Myocyte (in vitro differentiated cells): ENCODE measurements around the gene ZFP1. TPM values are rescaled to one million over a fixed set of nuclear protein-coding genes. Genes with fewer than 3 reads are reported as not detected.

Source experiments
- DNase-seq: peaks from one replicate; pipeline ENCODE4 v3.0.0-alpha.2; 2012; ENCODE audit warnings: low read depth
- polyA plus RNA-seq: library from polyadenylated mRNA; unstranded; fragments of >200 nt; gene quantifications from one replicate; pipeline ENCODE4 v1.2.1, GENCODE V29; 2012; ENCODE audit warnings: missing spikeins
- total RNA-seq: library from RNA; depleted of rRNA; stranded (reverse); fragments of >200 nt; gene quantifications from 2 replicates; pipeline ENCODE4 v1.2.3, GENCODE V29; 2014

Gene ZFP1
- 11.1 and 12.0 TPM in 2 replicates for total RNA-seq
- polyA plus RNA-seq, result 6.3 TPM

DNA sequence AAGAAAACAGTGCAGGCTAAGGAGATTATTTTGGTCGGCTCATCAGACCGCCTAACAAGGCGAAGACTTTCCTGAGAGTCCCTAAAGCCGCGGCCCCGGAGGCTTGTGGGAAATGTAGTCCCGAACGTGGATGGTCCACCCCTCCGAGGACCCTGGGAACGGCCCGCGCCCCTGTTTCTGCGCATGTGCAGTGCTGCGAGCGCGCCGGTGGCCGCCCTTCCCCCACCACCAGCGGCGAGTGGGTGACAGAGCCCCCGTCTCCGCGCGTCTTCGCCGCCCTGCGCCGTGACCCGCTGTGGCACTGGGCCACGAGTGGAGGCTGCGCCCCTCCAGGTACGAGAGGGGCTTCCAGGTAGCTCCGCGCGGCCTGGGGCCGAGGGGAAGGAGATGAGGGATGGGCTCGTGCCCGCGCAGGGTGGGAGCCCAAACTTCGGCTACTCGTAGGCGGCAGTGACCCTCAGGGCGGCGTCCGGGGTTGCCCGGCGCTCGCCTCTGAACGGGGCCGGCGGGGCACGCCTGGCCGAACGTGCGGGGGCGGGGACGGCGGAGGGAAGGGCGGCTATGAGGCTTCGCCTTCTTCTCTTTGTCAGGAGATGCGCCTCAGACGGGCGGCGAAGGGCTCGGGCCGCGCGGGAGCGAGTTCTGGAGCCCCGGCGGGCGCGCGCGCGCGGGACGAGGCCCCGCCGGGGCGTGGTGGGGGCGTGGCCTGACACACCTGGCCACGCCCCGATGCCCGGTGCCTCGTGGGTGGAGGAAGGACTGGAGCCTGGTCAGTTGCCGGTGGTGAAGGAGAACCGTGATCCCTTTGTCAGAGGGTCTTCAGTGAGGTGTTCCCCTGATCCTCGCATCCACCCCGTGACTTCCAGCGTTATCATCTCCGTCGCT, at the start of gene ZFP1:
TSS of gene ZFP1 (plus strand) at position 214 of the 885 bp plus-strand sequence. CDS start 4,428 bp downstream, outside the sequence.
- peak; percentile 96 for DNase-seq

DNA sequence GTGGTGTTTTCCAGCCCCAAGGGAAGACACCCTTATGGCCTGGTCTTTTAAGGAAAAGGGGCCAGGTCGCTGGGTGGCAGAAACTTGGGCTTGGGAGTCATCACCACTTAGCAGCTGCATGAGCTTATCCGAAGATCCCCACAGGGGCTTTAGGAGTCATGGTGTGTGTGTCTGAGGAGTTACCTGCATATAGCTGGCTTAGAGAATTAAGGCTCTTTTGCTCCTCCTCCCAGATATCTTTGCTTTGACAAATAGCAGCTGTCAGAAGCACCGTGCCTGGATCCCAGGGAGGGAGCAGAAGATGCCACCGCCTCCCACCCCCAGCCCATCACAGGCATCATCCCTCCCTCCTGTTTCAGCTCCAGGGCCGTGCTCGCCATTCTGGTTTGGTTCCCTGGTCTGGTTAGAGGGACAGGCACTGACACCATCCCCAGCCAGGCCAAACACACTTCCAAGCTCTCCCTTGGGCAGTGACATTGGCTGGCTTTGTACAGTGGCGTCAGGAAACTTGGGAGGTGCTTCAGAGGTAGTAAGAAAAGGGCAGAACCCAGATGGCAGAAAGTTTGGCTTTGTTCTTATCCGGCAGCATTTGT, 49.2 kb upstream of the ZFP1 start:
- no peak for DNase-seq

DNA sequence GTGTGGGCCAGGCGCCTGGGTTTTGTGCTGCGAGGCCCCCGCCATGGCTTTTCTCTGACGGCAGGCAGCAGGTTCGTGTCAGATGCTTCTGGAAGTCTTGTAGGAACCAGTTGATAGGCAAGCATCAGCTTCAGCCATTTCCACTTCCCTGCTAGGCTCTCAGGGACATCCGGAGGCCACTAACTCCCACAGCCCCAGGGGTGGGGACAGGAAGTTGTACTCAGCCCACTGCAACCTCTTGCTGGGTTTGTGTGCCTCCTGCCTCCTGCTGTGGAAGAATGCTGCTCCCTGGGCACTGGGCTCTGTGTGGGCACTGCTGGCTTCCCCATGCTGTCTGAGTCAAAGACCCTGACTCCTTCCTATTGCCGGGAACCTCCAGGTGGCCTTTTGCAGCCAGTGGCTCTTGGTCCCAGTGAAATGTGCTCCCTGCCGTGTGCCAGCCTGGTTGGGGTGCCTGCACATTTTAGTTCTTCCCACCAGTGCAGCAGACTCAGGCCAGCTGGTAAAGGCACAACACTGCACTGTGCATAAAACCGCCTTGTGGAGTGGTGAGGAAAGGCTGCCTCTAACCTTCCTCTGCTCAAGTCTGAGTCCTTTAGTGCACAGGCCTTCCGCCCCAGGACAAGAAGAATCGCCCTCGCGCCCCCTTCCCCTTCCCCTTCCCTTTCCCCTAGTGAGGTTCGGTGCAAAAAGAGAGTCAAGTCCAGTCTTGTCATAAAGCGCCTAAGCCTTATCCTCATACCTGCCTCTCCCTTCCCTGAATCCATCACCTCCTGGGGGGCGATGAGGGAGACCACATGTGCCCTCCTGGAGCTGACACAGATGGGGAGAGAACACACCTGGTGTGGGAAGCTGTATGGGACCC, 48.4 kb upstream of the ZFP1 start:
- no peak for DNase-seq

DNA sequence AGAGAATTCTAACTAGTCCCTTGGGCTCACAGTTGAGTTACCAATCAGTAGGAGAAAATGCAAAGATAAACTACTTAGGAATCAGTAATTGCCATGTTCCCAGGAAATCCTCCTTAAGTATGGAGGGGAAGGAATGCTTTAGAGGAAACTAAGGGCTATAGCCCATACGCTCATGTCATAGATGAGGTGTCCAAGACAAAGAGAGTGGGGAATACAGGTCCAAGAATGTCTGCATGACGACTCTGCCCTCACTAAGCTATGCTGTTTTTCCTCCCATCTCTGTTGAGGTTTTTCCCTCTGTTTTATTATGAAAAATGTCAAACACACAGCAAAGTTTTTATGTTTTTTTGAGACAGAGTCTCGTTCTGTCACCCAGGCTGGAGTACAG, 47.7 kb upstream of the ZFP1 start:
- DNase-seq, result no peak

DNA sequence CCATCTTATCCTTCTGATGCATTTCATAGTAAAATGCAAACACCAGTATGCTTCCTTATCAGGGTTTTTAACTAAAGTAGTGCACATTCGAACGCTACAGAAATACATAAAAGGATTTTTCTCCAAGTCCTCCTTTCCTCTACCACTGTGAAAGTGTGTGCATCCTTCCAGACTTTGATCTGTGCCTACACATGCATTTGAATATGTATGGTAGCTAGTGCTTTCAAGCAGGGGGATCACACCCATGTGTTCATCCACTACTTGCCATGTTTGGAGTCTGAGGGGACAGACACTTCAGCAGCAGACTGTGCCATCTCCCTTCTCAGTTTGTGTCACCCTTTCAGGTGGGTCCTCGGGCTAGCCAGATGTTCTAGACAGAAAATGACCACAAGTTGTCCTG, 46.7 kb upstream of the ZFP1 start:
- no peak for DNase-seq

DNA sequence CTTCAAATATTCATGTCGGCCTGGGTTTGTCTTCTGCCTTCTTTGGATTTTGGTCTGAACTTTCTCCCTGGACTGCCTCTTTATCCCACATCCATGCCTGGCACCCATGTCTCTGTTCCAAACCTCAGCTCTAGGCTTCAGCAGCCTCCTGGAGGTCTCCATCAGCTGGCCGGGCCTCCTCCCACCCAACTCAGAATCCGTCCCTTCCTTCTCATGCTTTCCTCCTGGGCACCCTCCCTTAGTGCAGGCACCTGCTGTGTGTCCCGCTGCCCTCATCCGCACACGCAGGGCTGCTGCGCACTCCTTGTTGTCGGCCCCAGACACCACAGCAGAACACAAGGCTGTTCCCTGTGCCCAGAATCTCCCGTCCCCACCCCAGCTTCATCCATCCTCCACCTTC, 45.7 kb upstream of the ZFP1 start:
- no peak for DNase-seq

DNA sequence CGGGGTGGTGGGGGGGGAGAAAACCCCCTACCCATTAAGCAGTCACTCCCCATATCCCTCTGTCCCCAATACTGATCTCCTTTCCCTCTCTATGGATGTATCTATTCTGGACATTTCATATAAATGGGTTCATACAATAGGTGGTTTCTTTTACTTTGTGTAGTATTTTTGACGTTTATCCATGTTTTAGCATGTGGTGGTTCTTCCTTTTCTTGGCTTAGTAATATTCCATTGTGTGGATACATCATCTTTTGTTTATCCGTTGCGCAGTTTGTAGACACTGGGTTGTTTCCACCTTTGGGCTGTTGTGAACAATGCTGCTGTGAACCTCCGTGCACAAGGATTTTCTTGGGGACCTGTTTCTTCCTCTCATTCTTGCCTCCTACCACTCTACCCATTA, 44.3 kb upstream of the ZFP1 start:
- DNase-seq, result no peak

DNA sequence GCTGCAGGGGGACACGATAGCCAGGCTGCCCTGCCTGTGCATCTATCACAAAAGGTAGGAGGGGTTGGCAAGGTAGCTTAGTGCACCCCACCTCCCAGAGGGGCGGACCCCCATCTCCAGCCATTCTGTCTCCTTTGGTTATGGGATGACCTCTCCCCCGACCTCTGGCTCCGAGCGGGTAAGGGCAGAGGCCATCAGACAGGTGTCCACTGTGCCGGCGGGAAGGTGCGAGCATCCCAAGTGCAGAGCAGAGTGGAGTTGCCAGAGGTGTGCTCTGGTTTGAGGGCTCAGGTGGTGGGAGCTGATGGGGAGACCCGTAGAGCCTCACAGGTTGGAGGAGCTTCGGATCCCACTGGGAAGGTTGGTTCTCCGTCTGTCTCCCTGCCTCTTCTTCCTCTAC, 43.5 kb upstream of the ZFP1 start:
- DNase-seq, result no peak

DNA sequence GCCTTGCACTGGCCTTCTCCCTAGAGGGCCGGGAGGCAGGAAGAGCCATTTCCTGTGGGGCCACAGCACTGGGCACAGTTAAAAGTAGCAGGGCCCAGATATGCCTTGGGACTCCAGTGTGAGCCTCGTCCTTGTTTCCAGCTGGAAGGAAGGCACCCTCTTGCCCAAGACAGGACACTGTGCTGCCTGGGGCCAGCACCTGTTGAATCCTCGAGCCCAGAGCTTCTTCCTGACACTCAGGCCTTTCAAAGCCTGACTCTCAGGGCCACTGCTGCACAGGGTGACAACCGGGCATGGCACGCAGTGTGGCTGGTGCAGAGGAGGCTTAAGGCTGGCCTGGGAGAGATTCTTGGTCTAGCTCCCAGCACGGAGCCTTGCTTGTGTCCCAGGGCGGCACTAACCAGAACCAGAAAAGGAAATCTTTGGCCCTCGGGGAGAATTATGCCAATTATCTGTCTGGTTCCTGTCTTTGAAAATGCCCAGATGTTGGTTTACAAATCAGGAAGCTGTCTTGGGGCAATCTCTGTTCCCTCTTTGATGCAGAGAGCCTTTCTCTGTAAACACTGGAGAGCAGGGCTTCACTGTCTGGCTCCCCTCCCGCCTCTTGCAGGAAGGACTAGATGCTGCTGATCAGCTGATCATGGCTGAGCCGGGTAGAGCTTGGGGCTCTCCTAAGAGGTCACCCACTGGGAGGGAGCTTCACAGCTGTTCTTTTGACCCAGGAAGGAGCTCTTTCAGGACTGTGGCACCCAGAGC, 42.8 kb upstream of the ZFP1 start:
- DNase-seq, result no peak

DNA sequence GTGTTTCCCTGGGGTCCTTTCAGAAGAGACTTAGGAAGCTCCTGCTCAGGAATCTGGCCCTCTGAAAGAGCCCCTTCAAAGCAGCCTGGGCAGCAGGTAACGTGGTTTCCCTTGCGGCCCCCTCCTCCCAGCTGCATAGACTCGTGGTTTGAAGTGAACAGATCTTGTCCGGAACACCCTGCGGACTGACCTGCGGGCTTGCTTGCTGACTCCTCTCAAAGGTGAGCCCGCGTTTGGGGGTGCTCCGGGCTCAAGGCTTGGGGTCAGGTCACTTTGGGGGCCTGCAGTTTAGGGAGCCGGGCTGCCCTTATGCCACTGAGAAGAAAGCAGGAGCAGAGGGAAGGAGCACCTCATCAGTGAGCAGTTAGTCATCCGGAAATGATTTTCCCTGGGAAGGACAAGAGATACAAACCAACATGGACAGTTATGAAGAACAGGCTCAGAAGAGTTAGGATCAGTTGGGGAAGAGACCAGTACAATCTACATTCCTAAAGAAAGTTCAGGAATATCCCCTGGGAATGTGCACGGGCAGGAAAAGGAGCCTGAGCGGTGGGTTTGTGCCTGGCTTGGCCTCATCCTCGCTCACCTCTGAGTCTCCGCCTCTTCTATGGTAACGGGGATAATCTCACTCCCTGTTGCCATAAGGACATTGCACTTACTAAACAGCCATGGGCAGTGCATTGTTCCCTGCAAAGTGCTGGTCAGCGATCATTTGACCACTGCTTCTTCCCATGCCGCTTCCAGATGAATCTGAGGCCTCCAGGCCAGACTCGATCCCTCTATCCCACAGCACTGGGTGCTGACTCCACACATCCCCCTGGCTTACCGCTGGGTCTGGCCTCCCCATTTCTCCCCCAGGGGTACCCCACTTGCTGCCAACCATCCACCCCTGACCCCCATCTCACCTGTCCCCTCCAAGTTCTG, 41.7 kb upstream of the ZFP1 start:
- DNase-seq, result no peak

DNA sequence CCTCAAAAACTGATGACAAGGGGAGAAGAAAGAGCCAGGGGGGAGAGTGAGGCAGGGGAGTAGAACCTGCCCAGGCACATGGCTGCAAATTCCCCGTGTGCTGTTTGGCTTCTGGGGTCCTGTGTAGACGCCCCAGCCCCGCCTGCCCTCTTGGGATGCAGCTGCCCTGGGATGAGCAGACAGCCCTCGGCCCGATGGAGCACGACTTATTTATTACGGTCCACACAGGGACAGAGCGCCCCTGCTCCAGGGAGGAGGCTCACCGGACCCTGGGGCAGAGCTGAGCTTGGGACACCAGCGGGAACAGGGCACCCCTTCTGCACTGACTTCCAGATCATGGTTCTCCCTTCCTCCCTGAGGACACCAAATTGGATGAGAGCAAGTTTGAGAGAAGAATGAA, 40.8 kb upstream of the ZFP1 start:
- no peak for DNase-seq

DNA sequence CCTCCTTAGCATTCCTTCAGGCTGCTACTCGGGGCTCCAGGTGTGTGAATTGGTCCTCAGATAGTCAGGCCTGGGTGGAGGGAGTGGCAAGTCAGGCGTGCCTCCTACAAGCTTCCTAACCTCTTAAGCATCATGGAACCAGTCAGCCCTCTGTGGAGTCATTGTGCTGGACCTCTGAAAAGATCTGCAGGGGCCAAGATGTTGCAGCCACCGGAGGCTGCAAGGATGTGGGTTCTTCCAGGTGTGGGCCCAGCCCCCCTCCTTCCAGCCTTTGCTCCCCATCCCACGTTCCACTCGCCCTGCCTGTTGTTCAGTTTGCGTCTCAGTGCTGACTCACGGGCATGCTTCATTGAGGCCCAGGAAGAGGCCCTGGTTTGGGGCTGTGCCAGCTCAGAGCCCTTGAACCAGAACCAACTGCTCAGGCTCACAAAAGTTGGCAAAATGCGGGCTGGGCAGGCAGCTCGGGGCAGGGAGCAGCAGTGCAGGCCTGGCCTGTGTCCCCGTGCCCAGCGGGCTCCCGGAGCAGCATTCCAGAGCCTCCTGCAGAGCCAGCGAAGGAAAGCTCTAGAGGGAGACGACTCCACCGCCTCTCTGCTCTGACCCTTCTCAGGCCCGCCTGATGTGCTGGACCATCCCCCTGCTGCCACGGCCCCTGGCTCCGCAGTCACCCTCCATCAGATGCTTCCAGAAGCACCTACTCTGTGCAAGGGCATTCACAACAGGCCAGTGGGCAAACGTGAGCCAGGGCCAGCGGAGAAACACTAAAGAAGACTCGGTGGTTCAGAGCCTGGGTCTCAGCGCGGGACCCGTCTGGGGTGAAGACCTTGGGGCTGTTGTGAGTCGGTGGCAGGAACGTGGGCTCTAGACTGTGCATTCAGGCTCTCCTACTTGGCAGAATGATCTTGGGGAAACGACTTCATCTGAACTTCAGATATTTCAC, 39.3 kb upstream of the ZFP1 start:
- peak; percentile 99 for DNase-seq

DNA sequence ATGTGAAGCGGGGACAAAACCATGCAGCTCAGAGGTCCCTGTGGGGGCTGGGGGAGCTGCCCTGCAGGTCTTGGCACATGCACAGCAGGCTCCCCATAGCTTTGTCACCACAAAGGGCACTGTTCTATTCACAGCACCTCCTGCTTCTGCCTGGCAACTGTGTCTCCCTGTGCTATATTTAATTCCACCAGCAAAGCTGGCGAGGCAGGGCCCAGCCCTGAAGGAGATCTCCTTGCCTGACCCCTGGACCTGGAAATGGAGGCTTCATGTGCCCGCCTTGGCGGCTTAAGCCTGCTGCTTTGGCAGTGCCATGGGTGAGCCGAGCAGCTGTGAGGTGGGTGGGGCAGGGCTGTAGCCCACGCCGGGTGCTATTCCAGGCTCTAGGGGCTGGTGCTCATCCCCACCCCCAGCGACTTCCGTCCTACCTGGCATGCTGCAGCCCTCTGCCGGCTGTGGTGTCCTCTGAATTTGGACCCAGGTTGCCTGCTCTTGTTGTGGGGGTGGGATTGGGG, 38.5 kb upstream of the ZFP1 start:
- peak; percentile 98 for DNase-seq

DNA sequence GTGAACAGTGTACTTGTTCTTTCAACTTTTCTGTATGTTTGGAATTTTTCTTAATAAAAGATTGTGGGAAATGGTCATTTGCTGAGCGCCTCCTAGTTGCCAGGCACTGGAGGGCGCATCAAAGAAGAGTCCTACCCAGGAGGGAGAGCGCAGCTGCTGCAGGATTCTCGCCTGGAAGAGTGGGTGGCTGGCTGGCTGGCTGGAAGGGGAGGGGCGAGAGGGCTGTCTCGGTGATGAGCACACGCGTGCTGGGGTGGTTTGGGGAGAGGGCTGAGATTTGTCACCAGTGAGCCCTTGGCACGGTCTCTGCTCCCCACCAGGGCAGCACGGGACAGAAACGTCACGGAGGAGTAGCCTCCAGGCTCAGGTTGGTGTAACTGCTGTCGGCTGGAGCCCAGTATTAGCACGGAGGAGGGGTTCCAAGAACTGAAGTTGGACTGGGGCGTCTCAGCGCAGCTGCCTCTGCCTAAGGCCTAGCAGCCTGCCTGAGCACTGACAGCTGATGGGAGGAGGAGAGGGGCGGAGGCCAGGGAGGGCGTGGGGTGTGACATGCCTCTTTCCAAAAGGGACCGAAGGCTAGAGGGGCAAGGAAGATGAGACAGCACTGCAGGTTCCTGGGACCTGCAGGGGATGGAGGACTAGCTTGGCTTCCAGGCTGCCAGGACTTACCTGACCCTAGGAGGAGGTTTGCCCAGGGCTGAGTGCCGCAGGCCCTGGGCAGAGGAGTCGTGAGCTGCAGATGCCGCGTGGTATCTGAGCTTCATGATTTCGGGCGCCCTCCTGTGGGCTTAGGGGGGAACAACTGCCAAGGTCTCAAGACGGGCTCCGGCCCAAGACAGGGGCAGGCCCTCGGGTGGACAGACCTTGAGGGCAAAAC, 37.4 kb upstream of the ZFP1 start:
- peak; percentile 99 for DNase-seq

DNA sequence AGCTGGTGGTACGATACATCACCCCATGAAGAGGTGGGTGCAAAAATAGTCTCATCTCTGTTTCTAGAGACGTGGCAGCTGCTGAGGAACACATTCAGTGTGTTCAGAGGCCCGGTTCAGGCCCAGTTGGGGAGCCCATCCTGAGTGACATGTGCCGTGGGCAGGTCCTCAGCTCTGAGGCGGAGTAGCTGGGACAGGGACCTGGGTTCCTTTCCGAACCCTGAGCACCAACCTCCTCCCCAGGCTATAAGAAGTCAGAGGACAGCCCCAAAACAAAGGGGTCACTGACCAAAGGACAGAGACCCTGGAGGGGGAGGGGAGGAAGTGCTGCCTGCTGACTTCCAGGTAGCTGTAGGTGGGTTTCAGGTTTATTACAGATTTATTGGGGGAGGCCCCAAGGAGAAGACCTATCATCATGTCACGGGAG, 36.8 kb upstream of the ZFP1 start:
- DNase-seq, result no peak

DNA sequence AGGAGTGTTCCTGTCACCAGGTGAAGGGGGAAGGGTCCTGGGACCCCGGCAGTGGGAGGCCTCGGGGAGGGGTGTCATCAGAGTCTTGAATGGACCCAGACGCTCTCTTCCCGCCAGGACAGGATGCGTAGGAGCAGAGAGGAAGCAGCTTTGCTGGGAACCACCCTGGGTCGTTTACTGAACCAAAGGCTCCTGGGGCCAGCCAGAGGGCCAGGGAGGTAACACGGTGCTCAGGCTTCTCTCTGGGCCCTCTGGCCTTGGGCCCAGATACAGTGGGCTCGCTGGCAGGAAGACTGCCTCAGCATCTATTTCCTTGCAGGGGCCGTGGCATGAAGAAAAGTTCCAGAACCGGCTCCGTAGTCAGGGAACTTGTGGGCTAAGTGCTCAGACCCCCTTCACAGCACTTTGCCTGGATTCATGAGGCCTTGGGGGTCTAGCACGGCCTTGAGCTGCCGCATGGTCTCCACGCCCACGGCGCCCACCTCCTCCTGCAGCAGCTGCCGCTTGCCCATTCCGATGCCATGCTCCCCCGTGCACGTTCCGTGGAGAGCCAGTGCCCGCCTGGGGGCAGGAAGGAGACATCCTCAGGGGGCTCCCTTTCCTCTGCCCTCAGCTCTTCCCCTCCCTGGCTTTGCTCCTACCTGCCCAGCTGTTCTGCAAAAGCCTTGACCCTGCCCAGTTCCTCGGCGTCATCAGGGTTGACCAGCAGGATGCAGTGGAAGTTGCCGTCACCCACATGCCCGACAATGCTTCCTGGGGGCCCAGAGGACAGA, 36.2 kb upstream of the ZFP1 start:
- no peak for DNase-seq
